WTC11 (cell line): ENCODE data around the gene UNC119. TPM values are rescaled to one million over a fixed set of nuclear protein-coding genes. Genes with fewer than 3 reads are reported as not detected.

Experiments
- ATAC-seq: fragments of 200-7000 bp; cut with Tn5 transposase; 2 replicates; pipeline ENCODE4 v1.10.0; 2021; ENCODE audit warnings: mild to moderate bottlenecking, moderate library complexity
- CTCF ChIA-PET: fragments of 300-600 bp; sonication (Branson Sonifier 250); formaldehyde crosslinking; loops from one replicate; lab custom pipeline; 2021; ENCODE audit warnings: antibody characterized with exemption; lab: Charles Lee
- POLR2A ChIA-PET: fragments of 350-600 bp; sonication (Branson Sonifier 250); formaldehyde crosslinking; loops from one replicate; lab custom pipeline; 2021; ENCODE audit warnings: antibody characterized with exemption; lab: Charles Lee
- DNase-seq: peaks from one replicate; pipeline ENCODE4 v3.0.0; 2021; ENCODE audit warnings: low spot score
- H3K27ac Mint-ChIP-seq: 2 replicates; pipeline ENCODE4 v1.8.0; 2021; ENCODE audit warnings: mixed read lengths
- H3K27me3 Mint-ChIP-seq: 2 replicates; pipeline ENCODE4 v1.8.0; 2021; ENCODE audit warnings: low read depth, mild to moderate bottlenecking, moderate library complexity, mixed read lengths
- H3K36me3 Mint-ChIP-seq: 2 replicates; pipeline ENCODE4 v1.8.0; 2021; ENCODE audit warnings: mixed read lengths
- H3K4me1 Mint-ChIP-seq: 2 replicates; pipeline ENCODE4 v1.8.0; 2022; ENCODE audit warnings: mixed read lengths
- H3K4me3 Mint-ChIP-seq: 2 replicates; pipeline ENCODE4 v1.8.0; 2021; ENCODE audit warnings: mild to moderate bottlenecking, moderate library complexity, mixed read lengths
- H3K9me3 Mint-ChIP-seq: 2 replicates; pipeline ENCODE4 v1.8.0; 2021; ENCODE audit warnings: mixed read lengths
- ATF3 ChIP-seq: sonication (generic); formaldehyde crosslinking; conservative IDR thresholded peaks from 2 replicates; pipeline ENCODE4 v1.8.1; 2022; ENCODE audit warnings: mild to moderate bottlenecking, missing genetic modification reagents
- ATF6 ChIP-seq: sonication (generic); formaldehyde crosslinking; IDR thresholded peaks from 2 replicates; pipeline ENCODE4 v1.8.1; 2023; ENCODE audit warnings: mild to moderate bottlenecking, missing genetic modification reagents
- E2F4 ChIP-seq: sonication (generic); formaldehyde crosslinking; IDR thresholded peaks from 2 replicates; pipeline ENCODE4 v1.8.1; 2022; ENCODE audit warnings: low read depth, mild to moderate bottlenecking, moderate library complexity, missing genetic modification reagents, borderline replicate concordance
- ERG ChIP-seq: fragments of 250-450 bp; sonication (Bioruptor Pico); IDR thresholded peaks from 2 replicates; pipeline ENCODE4 v1.8.0; 2021; ENCODE audit warnings: mild to moderate bottlenecking
- GRHL2 ChIP-seq: fragments of 250-450 bp; sonication (Bioruptor Pico); IDR thresholded peaks from 2 replicates; pipeline ENCODE4 v1.8.0; 2022; ENCODE audit warnings: mild to moderate bottlenecking, moderate library complexity; ENCODE audit not compliant: insufficient replicate concordance, severe bottlenecking
- IRF1 ChIP-seq: sonication (generic); formaldehyde crosslinking; IDR thresholded peaks from 2 replicates; pipeline ENCODE4 v1.8.0; 2023; ENCODE audit warnings: missing genetic modification reagents
- IRF2 ChIP-seq: sonication (generic); formaldehyde crosslinking; IDR thresholded peaks from 2 replicates; pipeline ENCODE4 v1.8.0; 2022; ENCODE audit warnings: low read depth, missing genetic modification reagents, borderline replicate concordance
- KAT7 ChIP-seq: sonication (generic); formaldehyde crosslinking; IDR thresholded peaks from 2 replicates; pipeline ENCODE4 v1.8.1; 2023; ENCODE audit warnings: missing genetic modification reagents, mild to moderate bottlenecking, borderline replicate concordance
- PRDM15 ChIP-seq: sonication (generic); formaldehyde crosslinking; IDR thresholded peaks from 2 replicates; pipeline ENCODE4 v1.8.0; 2022; ENCODE audit warnings: missing genetic modification reagents
- RORB ChIP-seq: fragments of 250-450 bp; sonication (Bioruptor Pico); IDR thresholded peaks from 2 replicates; pipeline ENCODE4 v1.9.0; 2021; ENCODE audit warnings: mild to moderate bottlenecking
- SMAD3 ChIP-seq: sonication (generic); formaldehyde crosslinking; IDR thresholded peaks from 2 replicates; pipeline ENCODE4 v1.8.0; 2022; ENCODE audit warnings: missing genetic modification reagents, mild to moderate bottlenecking, borderline replicate concordance
- SOX15 ChIP-seq: fragments of 250-450 bp; sonication (Bioruptor Pico); IDR thresholded peaks from 2 replicates; pipeline ENCODE4 v1.9.0; 2021; ENCODE audit warnings: mild to moderate bottlenecking
- ZBTB21 ChIP-seq: sonication (generic); formaldehyde crosslinking; IDR thresholded peaks from 2 replicates; pipeline ENCODE4 v1.8.1; 2023; ENCODE audit warnings: mild to moderate bottlenecking, missing genetic modification reagents, borderline replicate concordance
- ZBTB43 ChIP-seq: sonication (generic); formaldehyde crosslinking; IDR thresholded peaks from 2 replicates; pipeline ENCODE4 v1.8.1; 2023; ENCODE audit warnings: mild to moderate bottlenecking, missing genetic modification reagents
- ZNF423 ChIP-seq: fragments of 250-450 bp; sonication (Bioruptor Pico); IDR thresholded peaks from 2 replicates; pipeline ENCODE4 v2.1.2; 2022; ENCODE audit warnings: mild to moderate bottlenecking, moderate library complexity
- ZSCAN18 ChIP-seq: fragments of 250-450 bp; sonication (Bioruptor Pico); IDR thresholded peaks from 2 replicates; pipeline ENCODE4 v2.1.2; 2022; ENCODE audit warnings: mild to moderate bottlenecking, moderate library complexity
- total RNA-seq: library from RNA; stranded (reverse); gene quantifications from 3 replicates; pipeline ENCODE4 v1.2.3, GENCODE V29; 2021

Gene UNC119
- total RNA-seq, 1 experiment from 2014 or later, result 59.6 TPM

GRCh38 chr17:28511858-28512461 is 40.5 kb downstream of the UNC119 start:
- Mint-ChIP-seq H3K36me3 (no peaks in the 10 kb centered on the region), H3K27ac (no peak overlapping the region), H3K9me3 (peaks cover 15% of the 10 kb centered on the region), H3K27me3 (peaks cover 12% of the 10 kb centered on the region), H3K4me3 (no peak overlapping the region), H3K4me1 (peaks cover 10% of the 10 kb centered on the region)
- ATAC-seq, result no peak
- POLR2A ChIA-PET, result no interaction called here
- DNase-seq, result no peak
- TF ChIP-seq ZBTB21, result no peak
- TF ChIP-seq, all 79 proteins: peak for 0
- CTCF ChIA-PET, result interaction anchor here (1.0 to 1.8 kb wide), 4 partner anchors 8 to 95 kb away, joined by 3 to 5 read pairs (median 4); no protein-coding TSS in a partner anchor

GRCh38 chr17:28509789-28510188 is 42.6 kb downstream of the UNC119 start:
- ChIA-PET CTCF (no interaction called here), POLR2A (no interaction called here)
- ATAC-seq (no peak), DNase-seq (no peak)
- Mint-ChIP-seq H3K27ac (no peak overlapping the region), H3K27me3 (peaks cover 7% of the 10 kb centered on the region), H3K36me3 (no peaks in the 10 kb centered on the region), H3K9me3 (no peaks in the 10 kb centered on the region), H3K4me1 (peaks cover 10% of the 10 kb centered on the region), H3K4me3 (no peak overlapping the region)
- TF ChIP-seq ERG (CRISPR knock-in tag) (no peak), ZBTB43 (CRISPR knock-in tag) (no peak), RORB (no peak), IRF1 (CRISPR knock-in tag) (no peak), E2F4 (CRISPR knock-in tag) (no peak), KAT7 (CRISPR knock-in tag) (no peak)

- ATAC-seq, result no peak
- H3K27me3 Mint-ChIP-seq, result peaks cover 7% of the 10 kb centered on the region
- no peak for TF ChIP-seq PRDM15
- no peak for TF ChIP-seq ZSCAN18 (CRISPR knock-in tag)
- TF ChIP-seq GRHL2, result no peak
- TF ChIP-seq ATF6, result no peak
- no peak for TF ChIP-seq ATF3 (CRISPR knock-in tag)
- TF ChIP-seq IRF2 (CRISPR knock-in tag), result no peak
- TF ChIP-seq ZNF423 (CRISPR knock-in tag), result no peak
- TF ChIP-seq SOX15 (CRISPR knock-in tag), result no peak
- TF ChIP-seq SMAD3 (CRISPR knock-in tag), result no peak
- TF ChIP-seq, all 79 proteins: peak for 0
- CTCF ChIA-PET, result interaction anchor here (0.6 to 1.6 kb wide), 4 partner anchors 13 to 39 kb away, joined by 4 to 6 read pairs (median 4); no protein-coding TSS in a partner anchor
- Mint-ChIP-seq H3K4me1 (peaks cover 10% of the 10 kb centered on the region), H3K36me3 (no peaks in the 10 kb centered on the region), H3K4me3 (no peak overlapping the region; the same call in 1 of the 2 replicates), H3K27ac (no peak overlapping the region), H3K9me3 (no peaks in the 10 kb centered on the region)
- no peak for DNase-seq
- POLR2A ChIA-PET, result interaction anchor here (0.8 kb wide), 1 partner anchor 9 kb away, joined by 3 read pairs; no protein-coding TSS in a partner anchor
These were observed 44.2 kb downstream of the UNC119 start for GRCh38 chr17:28508211-28508724.
